HG03565 (cell line): ENCODE measurements around the gene AFF3.

Experiments
- ATAC-seq: cut with Tn5 transposase; IDR thresholded peaks from one replicate; pipeline ENCODE4 v1.9.1; 2021; ENCODE audit warnings: mild to moderate bottlenecking, moderate library complexity; ENCODE audit not compliant: unreplicated experiment

AFF3 gene

GRCh38 chr2:99863903-99864270, 278.5 kb downstream of the AFF3 start:
- ATAC-seq: no peak

GRCh38 chr2:99863236-99863902, 279.0 kb downstream of the AFF3 start:
- no peak for ATAC-seq

- ATAC-seq: no peak
Observed at GRCh38 chr2:99862566-99862965, 279.8 kb downstream of the AFF3 start.

DNA sequence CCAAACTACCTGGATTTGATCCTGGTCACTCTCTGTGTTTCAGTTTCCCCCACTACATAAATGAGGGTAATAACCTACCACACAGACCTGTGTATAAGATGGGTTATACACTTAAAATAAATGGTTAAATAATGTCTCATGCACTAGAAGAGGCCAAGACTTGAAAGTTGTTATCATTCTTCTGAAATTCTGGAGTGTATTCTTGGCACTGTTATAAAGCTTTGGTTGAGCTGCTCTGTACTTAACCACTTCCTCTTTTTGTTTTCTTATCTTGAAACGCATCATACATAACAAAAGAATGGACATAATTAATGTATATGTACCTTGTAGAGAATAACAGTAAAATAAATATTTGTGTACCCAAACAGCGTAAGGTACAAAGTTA, 281.0 kb downstream of the AFF3 start:
- peak; percentile 77 for ATAC-seq

GRCh38 chr2:99860720-99861375, 281.5 kb downstream of the AFF3 start:
- ATAC-seq: no peak

GRCh38 chr2:99858951-99859596, 283.3 kb downstream of the AFF3 start:
- ATAC-seq: no peak

DNA sequence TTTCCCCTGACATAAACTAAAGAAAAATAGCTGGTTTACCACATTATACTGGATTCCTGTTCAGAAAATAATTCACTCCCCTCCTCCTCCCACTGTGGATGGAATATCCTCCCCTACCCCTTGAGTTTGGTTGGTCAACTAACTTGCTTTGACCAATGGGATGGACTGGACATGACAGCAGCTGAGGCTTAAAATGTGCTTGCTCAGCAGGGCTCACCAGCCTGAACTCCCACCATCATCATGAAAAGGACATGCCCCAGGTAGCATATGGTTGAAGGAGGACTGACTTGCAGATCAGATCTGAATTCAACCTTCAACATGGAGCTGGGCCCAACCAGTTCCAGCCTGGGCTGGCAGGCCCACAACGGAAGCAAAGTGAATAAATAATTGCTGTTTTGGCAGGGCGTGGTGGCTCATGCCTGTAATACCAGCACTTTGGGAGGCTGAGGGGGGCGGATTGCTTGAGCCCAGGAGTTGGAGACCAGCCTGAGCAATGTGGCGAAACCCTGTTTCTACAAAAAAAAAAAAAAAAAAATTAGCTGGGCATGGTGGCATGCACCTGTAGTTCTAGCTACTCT, 284.4 kb downstream of the AFF3 start:
- no peak for ATAC-seq

DNA sequence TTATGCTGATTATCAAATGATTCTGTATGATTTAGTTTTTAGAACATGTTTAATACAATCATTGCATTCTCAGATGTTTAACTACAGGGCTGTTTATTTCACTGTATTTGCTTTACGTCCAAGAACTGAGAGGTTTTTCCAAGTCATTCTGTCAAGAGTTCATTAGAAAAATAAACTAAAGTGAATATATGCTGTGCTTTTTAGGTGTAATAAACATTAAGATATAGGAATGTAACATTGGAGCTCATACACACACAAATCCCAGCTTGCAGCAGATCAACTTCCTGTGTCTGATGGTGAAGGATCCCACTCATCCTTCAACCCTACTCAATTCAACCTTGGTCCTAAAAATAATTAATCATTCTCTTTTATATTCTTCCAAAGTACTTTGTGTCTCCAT, 285.0 kb downstream of the AFF3 start:
- ATAC-seq: no peak

DNA sequence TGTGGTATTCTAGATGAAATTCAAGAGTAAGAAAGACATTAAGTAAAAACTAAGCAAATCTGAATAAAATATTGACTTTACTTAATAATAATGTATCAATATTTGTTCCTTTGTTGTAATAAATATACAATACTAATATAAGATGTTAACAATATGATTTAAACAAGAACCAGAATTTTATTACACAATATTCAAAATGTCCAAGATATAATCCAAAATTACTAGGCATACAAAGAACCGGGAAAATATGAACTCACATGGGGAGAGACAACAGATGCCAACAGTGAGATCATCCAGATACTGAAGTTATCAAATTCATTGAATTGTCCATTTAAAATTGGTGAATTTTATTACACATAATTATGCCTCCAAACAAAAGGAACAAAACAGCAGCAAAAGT, 286.3 kb downstream of the AFF3 start:
- no peak for ATAC-seq

GRCh38 chr2:99854236-99854852, 288.0 kb downstream of the AFF3 start:
- no peak for ATAC-seq

DNA sequence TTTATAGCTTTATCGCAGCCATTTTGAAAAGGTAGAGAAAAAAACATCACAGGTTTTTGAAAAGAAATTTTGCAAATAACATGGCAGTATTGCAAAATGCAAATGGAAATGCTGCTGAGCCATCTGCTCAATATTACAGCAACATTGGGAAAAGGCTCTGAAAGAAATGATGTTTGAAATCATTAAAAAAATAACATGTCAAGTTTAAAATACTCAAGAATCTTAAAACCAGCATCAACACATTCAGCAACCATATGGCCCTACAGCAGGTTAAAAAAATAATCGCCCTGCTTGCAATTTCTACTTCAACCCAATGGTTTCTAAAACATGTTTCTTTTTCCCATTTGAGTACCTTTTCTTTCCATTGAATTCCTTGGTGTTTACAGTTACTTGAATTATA, 289.4 kb downstream of the AFF3 start:
- ATAC-seq: no peak

DNA sequence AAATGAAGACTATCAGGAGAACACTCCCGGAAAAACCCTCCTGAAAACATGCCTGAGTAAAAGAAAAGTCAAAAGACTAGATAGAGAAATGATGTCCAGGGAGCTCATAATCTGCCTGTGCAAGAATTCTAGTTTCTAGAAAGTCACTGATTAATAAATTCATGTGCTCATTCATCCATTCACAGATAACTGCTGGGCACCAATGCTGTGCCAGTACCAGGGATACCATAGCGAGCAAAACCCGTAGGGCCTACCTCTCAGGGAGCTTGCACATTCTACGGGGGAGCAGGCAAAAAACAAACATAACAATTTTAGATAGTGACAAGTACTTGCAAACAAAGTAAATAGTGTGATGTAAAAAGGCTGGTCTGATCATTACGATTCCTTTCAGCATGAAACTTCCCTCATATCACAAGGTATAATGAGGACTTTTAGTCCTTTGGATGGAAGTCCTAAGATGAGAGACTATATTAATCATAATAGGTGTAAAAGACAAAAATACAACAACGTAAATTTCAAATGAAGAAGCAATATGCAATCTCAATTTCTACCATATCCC, 289.9 kb downstream of the AFF3 start:
- ATAC-seq: no peak

- no peak for ATAC-seq
Observed at GRCh38 chr2:99851811-99852210, 290.6 kb downstream of the AFF3 start.

DNA sequence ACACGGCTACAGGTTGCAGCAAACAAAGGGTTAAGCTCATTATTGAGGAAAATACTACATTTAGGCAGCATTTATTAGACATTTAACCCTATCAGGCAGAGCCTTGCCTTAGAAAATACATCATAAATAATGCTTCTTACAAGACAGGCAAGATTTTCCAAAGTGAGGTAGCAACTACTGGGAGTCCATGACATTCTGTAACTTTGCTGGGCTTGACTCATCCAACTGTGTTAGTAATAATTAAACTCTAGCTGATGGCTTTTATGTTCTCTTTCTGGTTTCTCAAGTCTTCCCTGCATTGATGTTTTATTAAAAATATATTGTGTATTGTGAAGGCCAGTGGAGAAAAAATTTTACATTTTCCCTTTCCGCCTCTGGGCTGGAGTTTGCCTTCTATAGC, 291.3 kb downstream of the AFF3 start:
- ATAC-seq: no peak

GRCh38 chr2:99850084-99850710, 292.2 kb downstream of the AFF3 start:
- ATAC-seq: no peak

GRCh38 chr2:99846462-99847107, 295.8 kb downstream of the AFF3 start:
- ATAC-seq: no peak

DNA sequence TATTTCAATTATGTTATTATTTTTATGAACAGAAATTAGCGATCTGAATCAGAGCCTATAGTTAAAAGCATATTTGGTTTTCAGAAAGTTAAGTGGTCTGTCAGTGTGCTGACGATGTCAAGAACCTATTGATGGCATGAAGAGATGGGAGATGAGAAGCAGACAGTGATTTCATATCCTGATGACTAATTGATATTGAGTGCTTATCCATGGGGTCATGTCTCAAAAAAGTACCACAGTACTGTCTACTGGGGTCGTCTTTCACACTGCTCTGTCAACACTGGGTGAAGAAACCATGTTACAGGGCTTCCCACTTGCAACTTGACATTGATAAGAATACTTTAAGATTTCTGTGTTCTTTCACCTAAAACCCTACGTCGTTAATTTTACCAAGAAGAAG, 297.1 kb downstream of the AFF3 start:
- no peak for ATAC-seq

- ATAC-seq: no peak
Observed at GRCh38 chr2:99842451-99842850, 299.9 kb downstream of the AFF3 start.

DNA sequence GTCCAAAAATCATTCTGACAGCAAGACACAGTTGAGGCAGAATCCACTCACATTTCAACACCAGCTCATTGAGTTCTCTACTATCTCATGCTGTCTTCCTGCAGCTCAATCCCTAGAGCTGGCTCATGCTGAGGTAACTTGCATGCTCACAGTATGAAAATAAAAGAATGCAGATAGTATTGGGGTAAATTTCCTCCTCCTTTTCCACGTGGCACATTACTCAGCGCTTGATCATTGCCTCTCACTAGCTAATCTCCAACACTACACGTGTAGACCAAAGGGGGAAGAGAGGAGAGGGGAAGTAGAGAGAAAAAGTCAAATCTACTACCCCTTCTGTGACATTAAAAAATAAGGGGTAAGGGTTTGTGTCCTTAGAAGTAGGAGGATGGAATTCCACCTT, 300.6 kb downstream of the AFF3 start:
- no peak for ATAC-seq

GRCh38 chr2:99840831-99841230, 301.6 kb downstream of the AFF3 start:
- no peak for ATAC-seq
